ENCODE results near the gene UCP3.

The UCP3 gene

GRCh38 chr11:73969091-73969490 lies 39.8 kb downstream of the UCP3 start:
- no peaks in the 10 kb centered on the region for H3K27me3 ChIP-seq (replicated peaks; ENCODE audit: control insufficient read depth, insufficient read depth, low read length, poor library complexity, severe bottlenecking)
- peaks cover 80% of the 10 kb centered on the region for H3K4me1 ChIP-seq (ENCODE audit: control insufficient read depth, insufficient read depth, low read length, poor library complexity, severe bottlenecking)
- no peaks in the 10 kb centered on the region for H3K9me3 ChIP-seq (ENCODE audit: control insufficient read depth, low read length)
- no peak overlapping the region for H3K4me3 ChIP-seq (ENCODE audit: insufficient read depth, low read depth, low read length, poor library complexity, severe bottlenecking)
- DNase-seq: no peak
- no peaks in the 10 kb centered on the region for H3K36me3 ChIP-seq (ENCODE audit: control insufficient read depth, insufficient read depth, low read length)
- H3K27ac ChIP-seq (ENCODE audit: insufficient read depth, low read length, poor library complexity, severe bottlenecking): peak overlapping the region; percentile 38

GRCh38 chr11:73968356-73968966 lies 40.4 kb downstream of the UCP3 start:
- H3K36me3 ChIP-seq (ENCODE audit: control insufficient read depth, insufficient read depth, low read length): no peaks in the 10 kb centered on the region
- H3K9me3 ChIP-seq (ENCODE audit: control insufficient read depth, low read length): no peaks in the 10 kb centered on the region
- peaks cover 74% of the 10 kb centered on the region for H3K4me1 ChIP-seq (ENCODE audit: control insufficient read depth, insufficient read depth, low read length, poor library complexity, severe bottlenecking)

GRCh38 chr11:73965764-73966121 lies 43.1 kb downstream of the UCP3 start:
- H3K36me3 ChIP-seq (ENCODE audit: control insufficient read depth, insufficient read depth, low read length): no peaks in the 10 kb centered on the region
- H3K4me1 ChIP-seq (ENCODE audit: control insufficient read depth, insufficient read depth, low read length, poor library complexity, severe bottlenecking): peaks cover 49% of the 10 kb centered on the region
- H3K9me3 ChIP-seq (ENCODE audit: control insufficient read depth, low read length): no peaks in the 10 kb centered on the region
- H3K4me3 ChIP-seq (ENCODE audit: insufficient read depth, low read depth, low read length, poor library complexity, severe bottlenecking): no peak overlapping the region
- no peak overlapping the region for H3K27ac ChIP-seq (ENCODE audit: insufficient read depth, low read length, poor library complexity, severe bottlenecking)
- H3K27me3 ChIP-seq (replicated peaks; ENCODE audit: control insufficient read depth, insufficient read depth, low read length, poor library complexity, severe bottlenecking): no peaks in the 10 kb centered on the region
- DNase-seq: no peak

More at GRCh38 chr11:73968356-73968966, 40.4 kb downstream of the UCP3 start:
- Histone ChIP-seq H3K27me3 (replicated peaks; ENCODE audit: control insufficient read depth, insufficient read depth, low read length, poor library complexity, severe bottlenecking) (no peaks in the 10 kb centered on the region), H3K27ac (ENCODE audit: insufficient read depth, low read length, poor library complexity, severe bottlenecking) (peak overlapping the region; percentile 38), H3K4me3 (ENCODE audit: insufficient read depth, low read depth, low read length, poor library complexity, severe bottlenecking) (no peak overlapping the region)
- DNase-seq: no peak

GRCh38 chr11:73965076-73965763 lies 43.7 kb downstream of the UCP3 start:
- no peak for DNase-seq
- H3K27ac ChIP-seq (ENCODE audit: insufficient read depth, low read length, poor library complexity, severe bottlenecking): no peak overlapping the region
- H3K9me3 ChIP-seq (ENCODE audit: control insufficient read depth, low read length): no peaks in the 10 kb centered on the region
- no peaks in the 10 kb centered on the region for H3K36me3 ChIP-seq (ENCODE audit: control insufficient read depth, insufficient read depth, low read length)
- H3K4me1 ChIP-seq (ENCODE audit: control insufficient read depth, insufficient read depth, low read length, poor library complexity, severe bottlenecking): peaks cover 45% of the 10 kb centered on the region
- no peaks in the 10 kb centered on the region for H3K27me3 ChIP-seq (replicated peaks; ENCODE audit: control insufficient read depth, insufficient read depth, low read length, poor library complexity, severe bottlenecking)
- H3K4me3 ChIP-seq (ENCODE audit: insufficient read depth, low read depth, low read length, poor library complexity, severe bottlenecking): no peak overlapping the region

- Histone ChIP-seq H3K27me3 (replicated peaks; ENCODE audit: control insufficient read depth, insufficient read depth, low read length, poor library complexity, severe bottlenecking) (no peaks in the 10 kb centered on the region), H3K4me3 (ENCODE audit: insufficient read depth, low read depth, low read length, poor library complexity, severe bottlenecking) (no peak overlapping the region), H3K36me3 (ENCODE audit: control insufficient read depth, insufficient read depth, low read length) (no peaks in the 10 kb centered on the region), H3K27ac (ENCODE audit: insufficient read depth, low read length, poor library complexity, severe bottlenecking) (no peak overlapping the region), H3K4me1 (ENCODE audit: control insufficient read depth, insufficient read depth, low read length, poor library complexity, severe bottlenecking) (peaks cover 31% of the 10 kb centered on the region), H3K9me3 (ENCODE audit: control insufficient read depth, low read length) (no peaks in the 10 kb centered on the region)
- no peak for DNase-seq
Measured at GRCh38 chr11:73963861-73964260, 45.0 kb downstream of the UCP3 start.

- Histone ChIP-seq H3K4me1 (ENCODE audit: control insufficient read depth, insufficient read depth, low read length, poor library complexity, severe bottlenecking) (peaks cover 16% of the 10 kb centered on the region), H3K4me3 (ENCODE audit: insufficient read depth, low read depth, low read length, poor library complexity, severe bottlenecking) (no peak overlapping the region), H3K27me3 (replicated peaks; ENCODE audit: control insufficient read depth, insufficient read depth, low read length, poor library complexity, severe bottlenecking) (no peaks in the 10 kb centered on the region), H3K36me3 (ENCODE audit: control insufficient read depth, insufficient read depth, low read length) (no peaks in the 10 kb centered on the region), H3K27ac (ENCODE audit: insufficient read depth, low read length, poor library complexity, severe bottlenecking) (no peak overlapping the region), H3K9me3 (ENCODE audit: control insufficient read depth, low read length) (no peaks in the 10 kb centered on the region)
- DNase-seq: no peak
Measured at GRCh38 chr11:73962101-73962705, 46.7 kb downstream of the UCP3 start.

- no peak for DNase-seq
- Histone ChIP-seq H3K27me3 (replicated peaks; ENCODE audit: control insufficient read depth, insufficient read depth, low read length, poor library complexity, severe bottlenecking) (no peaks in the 10 kb centered on the region), H3K27ac (ENCODE audit: insufficient read depth, low read length, poor library complexity, severe bottlenecking) (no peak overlapping the region), H3K4me1 (ENCODE audit: control insufficient read depth, insufficient read depth, low read length, poor library complexity, severe bottlenecking) (peaks cover 16% of the 10 kb centered on the region), H3K36me3 (ENCODE audit: control insufficient read depth, insufficient read depth, low read length) (no peaks in the 10 kb centered on the region), H3K4me3 (ENCODE audit: insufficient read depth, low read depth, low read length, poor library complexity, severe bottlenecking) (no peak overlapping the region), H3K9me3 (ENCODE audit: control insufficient read depth, low read length) (no peaks in the 10 kb centered on the region)
Measured at GRCh38 chr11:73961321-73961720, 47.6 kb downstream of the UCP3 start.

- no peak for DNase-seq
- Histone ChIP-seq H3K9me3 (ENCODE audit: control insufficient read depth, low read length) (no peaks in the 10 kb centered on the region), H3K4me3 (ENCODE audit: insufficient read depth, low read depth, low read length, poor library complexity, severe bottlenecking) (no peak overlapping the region), H3K4me1 (ENCODE audit: control insufficient read depth, insufficient read depth, low read length, poor library complexity, severe bottlenecking) (no peaks in the 10 kb centered on the region), H3K27ac (ENCODE audit: insufficient read depth, low read length, poor library complexity, severe bottlenecking) (no peak overlapping the region), H3K27me3 (replicated peaks; ENCODE audit: control insufficient read depth, insufficient read depth, low read length, poor library complexity, severe bottlenecking) (no peaks in the 10 kb centered on the region), H3K36me3 (ENCODE audit: control insufficient read depth, insufficient read depth, low read length) (no peaks in the 10 kb centered on the region)
Measured at GRCh38 chr11:73958521-73959141, 50.3 kb downstream of the UCP3 start.

GRCh38 chr11:73957654-73958361 lies 51.1 kb downstream of the UCP3 start:
- no peaks in the 10 kb centered on the region for H3K36me3 ChIP-seq (ENCODE audit: control insufficient read depth, insufficient read depth, low read length)
- H3K9me3 ChIP-seq (ENCODE audit: control insufficient read depth, low read length): no peaks in the 10 kb centered on the region
- no peak overlapping the region for H3K4me3 ChIP-seq (ENCODE audit: insufficient read depth, low read depth, low read length, poor library complexity, severe bottlenecking)
- no peaks in the 10 kb centered on the region for H3K27me3 ChIP-seq (replicated peaks; ENCODE audit: control insufficient read depth, insufficient read depth, low read length, poor library complexity, severe bottlenecking)
- no peak overlapping the region for H3K27ac ChIP-seq (ENCODE audit: insufficient read depth, low read length, poor library complexity, severe bottlenecking)
- H3K4me1 ChIP-seq (ENCODE audit: control insufficient read depth, insufficient read depth, low read length, poor library complexity, severe bottlenecking): no peaks in the 10 kb centered on the region
- no peak for DNase-seq
